Tibial artery (tissue), 4 donors: Measurements from ENCODE around the gene CCL4L2.
"Not testable (repeated sequence)": the region's sequence is repeated elsewhere in the genome, so short reads cannot be mapped to it uniquely, and the experiment has no call there.

Experiments
- DNase-seq, 2 donors: peaks; one replicate each; pipeline ENCODE4 v3.0.0-alpha.2; 2019
- H3K27ac ChIP-seq, 2 donors: fragments of 200-600 bp; sonication (generic) in 1 of 2; 1 replicate in 1 of 2; 2 replicates in 1 of 2; pipeline ENCODE4 v1.5.1; 2018 to 2019; ENCODE audit warnings: mild to moderate bottlenecking in 1 of 2
- H3K27me3 ChIP-seq, 2 donors: fragments of 200-600 bp; sonication (generic) in 1 of 2; one replicate each; pipeline versions ENCODE4 v1.5.1 to v1.6.0; 2016 to 2019
- H3K36me3 ChIP-seq, 3 donors: fragments of 200-600 bp; sonication (generic) in 2 of 3; one replicate each; pipeline ENCODE4 v1.5.1; 2016 to 2019; ENCODE audit warnings: mild to moderate bottlenecking in 2 of 3
- H3K4me1 ChIP-seq, 4 donors: fragments of 200-600 bp; sonication (generic) in 2 of 4; 1 replicate in 3 of 4; 2 replicates in 1 of 4; pipeline ENCODE4 v1.5.1; 2016 to 2019
- H3K4me3 ChIP-seq, 2 donors: fragments of 200-600 bp; sonication (generic) in 1 of 2; 1 replicate in 1 of 2; 2 replicates in 1 of 2; pipeline ENCODE4 v1.5.1; 2018 to 2019; ENCODE audit warnings: mild to moderate bottlenecking in 2 of 2
- H3K9me3 ChIP-seq, 3 donors: fragments of 200-600 bp; sonication (generic) in 1 of 3; one replicate each; pipeline ENCODE4 v1.5.1; 2016 to 2019
- intact Hi-C: fragments of 100-400 bp; cut with DNase I; formaldehyde crosslinking; loops from one replicate; pipeline ENCODE4 v1.15.0; 2023; ENCODE audit warnings: low total_unique reads
- TF ChIP-seq, protein P1 (sequence below), 2 experiments: fragments of 200-600 bp in 1 of 2; fragments of 450-650 bp in 1 of 2; IDR thresholded peaks; one replicate each; pipeline ENCODE4 v1.5.1; 2017 to 2019; ENCODE audit warnings: antibody characterized with exemption in 2 of 2, mild to moderate bottlenecking in 1 of 2, moderate library complexity in 1 of 2

CCL4L2 gene

DNA sequence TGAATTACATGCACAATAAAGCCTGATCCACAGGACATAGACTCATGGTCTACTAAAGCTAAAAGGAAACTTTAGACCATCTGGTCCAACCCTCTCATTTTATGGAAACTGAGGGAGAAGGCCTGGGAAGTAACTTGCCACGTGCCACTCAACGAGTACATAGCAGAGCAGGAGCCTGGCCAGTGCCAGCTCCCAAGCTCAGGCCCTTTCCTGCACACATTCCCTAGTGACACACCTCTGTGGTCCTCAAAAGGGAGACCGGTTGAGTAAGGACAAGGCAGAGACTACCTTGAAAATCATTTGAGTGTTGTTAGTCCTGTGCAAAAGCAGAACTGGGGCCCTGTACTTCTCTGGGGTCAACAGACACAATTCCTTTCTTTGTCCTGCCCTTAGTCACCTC, 2.8 kb downstream of the CCL4L2 start:
- H3K9me3 ChIP-seq, result peaks cover 0 to 5% (median 4%) of the 10 kb centered on the region in 3 donors
- H3K4me1 ChIP-seq, result no peaks in the 10 kb centered on the region
- DNase-seq, result no peak
- no peak overlapping the region for H3K4me3 ChIP-seq
- intact Hi-C loops, result no loop called here
- no peak overlapping the region for H3K27ac ChIP-seq
- no peaks in the 10 kb centered on the region for H3K36me3 ChIP-seq
- peaks cover 0 to 6% of the 10 kb centered on the region in 2 donors for H3K27me3 ChIP-seq
- TF ChIP-seq, protein P1, sequence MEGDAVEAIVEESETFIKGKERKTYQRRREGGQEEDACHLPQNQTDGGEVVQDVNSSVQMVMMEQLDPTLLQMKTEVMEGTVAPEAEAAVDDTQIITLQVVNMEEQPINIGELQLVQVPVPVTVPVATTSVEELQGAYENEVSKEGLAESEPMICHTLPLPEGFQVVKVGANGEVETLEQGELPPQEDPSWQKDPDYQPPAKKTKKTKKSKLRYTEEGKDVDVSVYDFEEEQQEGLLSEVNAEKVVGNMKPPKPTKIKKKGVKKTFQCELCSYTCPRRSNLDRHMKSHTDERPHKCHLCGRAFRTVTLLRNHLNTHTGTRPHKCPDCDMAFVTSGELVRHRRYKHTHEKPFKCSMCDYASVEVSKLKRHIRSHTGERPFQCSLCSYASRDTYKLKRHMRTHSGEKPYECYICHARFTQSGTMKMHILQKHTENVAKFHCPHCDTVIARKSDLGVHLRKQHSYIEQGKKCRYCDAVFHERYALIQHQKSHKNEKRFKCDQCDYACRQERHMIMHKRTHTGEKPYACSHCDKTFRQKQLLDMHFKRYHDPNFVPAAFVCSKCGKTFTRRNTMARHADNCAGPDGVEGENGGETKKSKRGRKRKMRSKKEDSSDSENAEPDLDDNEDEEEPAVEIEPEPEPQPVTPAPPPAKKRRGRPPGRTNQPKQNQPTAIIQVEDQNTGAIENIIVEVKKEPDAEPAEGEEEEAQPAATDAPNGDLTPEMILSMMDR (IDR thresholded peaks at IDR 0.05), result no peak

DNA sequence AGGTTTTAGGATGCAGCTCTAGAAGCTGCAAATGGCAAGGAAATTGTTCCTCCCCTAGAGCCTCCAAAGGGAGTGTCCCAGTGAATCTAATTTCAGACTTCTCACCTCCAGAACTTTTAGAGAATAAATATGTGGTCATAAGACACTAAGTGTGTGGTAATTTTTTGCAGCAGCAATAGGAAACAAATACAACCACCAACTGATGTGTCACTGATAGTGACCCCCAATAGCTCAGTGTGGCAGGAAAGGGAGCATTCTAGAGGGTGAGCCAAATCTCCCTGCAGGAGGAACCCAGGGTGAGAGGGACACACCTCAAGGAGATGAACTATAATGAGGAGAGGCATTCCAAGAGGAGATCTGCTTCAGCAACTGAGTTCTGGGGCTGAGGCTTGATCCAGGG, 4.1 kb downstream of the CCL4L2 start:
- Histone ChIP-seq H3K27me3 (peaks cover 0 to 6% of the 10 kb centered on the region in 2 donors), H3K27ac (no peak overlapping the region), H3K4me3 (no peak overlapping the region), H3K9me3 (peaks cover 0 to 6% (median 4%) of the 10 kb centered on the region in 3 donors), H3K36me3 (no peaks in the 10 kb centered on the region), H3K4me1 (no peaks in the 10 kb centered on the region)
- DNase-seq, result no peak
- TF ChIP-seq, protein P1 (IDR thresholded peaks at IDR 0.05), result no peak
- intact Hi-C loops, result no loop called here

DNA sequence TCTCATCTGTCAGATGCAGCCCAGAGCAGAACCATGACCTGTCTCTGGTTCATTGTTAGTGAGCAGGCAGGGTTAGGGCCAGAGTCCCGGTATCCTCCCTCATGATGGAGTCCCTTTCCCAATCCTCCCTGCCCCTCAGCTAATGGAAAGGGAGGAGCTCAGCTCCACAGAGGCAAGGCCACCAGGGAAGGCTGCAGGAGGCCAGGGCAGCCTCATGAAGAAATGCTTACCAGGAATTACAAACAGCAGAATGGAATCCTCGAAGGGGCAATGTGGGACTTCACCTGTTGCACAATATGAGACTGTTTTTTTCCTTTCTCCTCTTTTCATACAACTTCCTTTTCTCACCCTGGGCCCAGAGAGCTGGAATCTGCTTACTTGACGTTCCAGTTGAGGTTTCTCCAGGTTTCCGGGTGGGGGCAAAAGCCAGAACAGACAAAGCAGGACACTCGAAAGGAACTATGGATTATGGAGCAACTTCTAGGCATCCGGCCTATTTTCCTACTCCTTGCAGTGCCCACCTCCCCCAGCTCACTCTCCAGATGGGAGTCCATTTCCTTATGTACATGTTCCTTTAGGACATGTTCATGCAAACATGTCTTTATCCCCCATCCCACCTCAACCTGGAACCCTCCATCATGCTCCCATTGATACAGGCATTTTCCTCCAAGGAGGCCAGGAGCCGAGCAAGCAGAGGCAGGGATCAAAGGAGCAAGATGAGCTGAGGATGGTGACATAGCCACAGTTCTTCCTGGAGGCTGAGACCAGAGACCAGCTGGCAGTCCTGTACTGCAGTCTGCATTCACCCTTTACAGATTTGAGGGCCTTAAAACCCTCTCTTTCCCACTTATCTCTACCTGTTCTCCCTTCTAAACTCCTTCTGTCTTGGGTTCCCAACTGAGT, 4.8 kb downstream of the CCL4L2 start:
- intact Hi-C loops, DNase-seq, H3K4me1 ChIP-seq, H3K9me3 ChIP-seq, H3K4me3 ChIP-seq, H3K27me3 ChIP-seq, H3K27ac ChIP-seq, H3K36me3 ChIP-seq: not testable (repeated sequence)

- H3K27ac ChIP-seq, DNase-seq, H3K4me3 ChIP-seq, H3K27me3 ChIP-seq, intact Hi-C loops, H3K4me1 ChIP-seq, H3K36me3 ChIP-seq, H3K9me3 ChIP-seq: not testable (repeated sequence)
Measured at GRCh38 chr17:36219556-36219955, 8.7 kb downstream of the CCL4L2 start.

- H3K27ac ChIP-seq, H3K27me3 ChIP-seq, H3K9me3 ChIP-seq, H3K4me1 ChIP-seq, DNase-seq, H3K36me3 ChIP-seq, H3K4me3 ChIP-seq, intact Hi-C loops: not testable (repeated sequence)
Measured at GRCh38 chr17:36220737-36221580, 10.1 kb downstream of the CCL4L2 start.

- H3K27ac ChIP-seq, intact Hi-C loops, H3K4me1 ChIP-seq, DNase-seq, H3K4me3 ChIP-seq, H3K27me3 ChIP-seq, H3K36me3 ChIP-seq, H3K9me3 ChIP-seq: not testable (repeated sequence)
Measured at GRCh38 chr17:36221581-36222100, 10.8 kb downstream of the CCL4L2 start.

GRCh38 chr17:36222967-36223366, 12.1 kb downstream of the CCL4L2 start:
- H3K4me3 ChIP-seq, H3K27me3 ChIP-seq, H3K27ac ChIP-seq, DNase-seq, H3K36me3 ChIP-seq, H3K9me3 ChIP-seq, H3K4me1 ChIP-seq, intact Hi-C loops: not testable (repeated sequence)

DNA sequence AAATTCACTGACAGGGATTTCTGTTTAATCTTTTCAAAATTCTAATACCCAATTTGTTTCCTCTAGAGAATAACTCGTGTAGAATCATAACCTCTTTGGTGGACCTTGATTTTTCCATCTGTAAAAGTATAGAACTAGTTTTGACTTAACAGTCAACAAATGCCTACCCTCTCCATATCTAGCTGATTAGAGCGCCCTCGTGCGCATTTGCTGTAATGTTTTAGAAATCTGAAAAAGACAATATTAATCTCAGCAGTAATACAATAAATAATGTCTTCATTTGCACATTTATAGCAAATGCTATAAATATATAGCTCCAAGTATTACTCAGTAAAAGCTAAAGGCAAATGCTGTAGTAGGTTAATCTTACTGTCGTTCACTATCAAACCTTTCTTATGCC, 18.8 kb downstream of the CCL4L2 start:
- H3K36me3 ChIP-seq, H3K27me3 ChIP-seq, H3K4me1 ChIP-seq, H3K9me3 ChIP-seq, H3K4me3 ChIP-seq, intact Hi-C loops, H3K27ac ChIP-seq, DNase-seq: not testable (repeated sequence)

DNA sequence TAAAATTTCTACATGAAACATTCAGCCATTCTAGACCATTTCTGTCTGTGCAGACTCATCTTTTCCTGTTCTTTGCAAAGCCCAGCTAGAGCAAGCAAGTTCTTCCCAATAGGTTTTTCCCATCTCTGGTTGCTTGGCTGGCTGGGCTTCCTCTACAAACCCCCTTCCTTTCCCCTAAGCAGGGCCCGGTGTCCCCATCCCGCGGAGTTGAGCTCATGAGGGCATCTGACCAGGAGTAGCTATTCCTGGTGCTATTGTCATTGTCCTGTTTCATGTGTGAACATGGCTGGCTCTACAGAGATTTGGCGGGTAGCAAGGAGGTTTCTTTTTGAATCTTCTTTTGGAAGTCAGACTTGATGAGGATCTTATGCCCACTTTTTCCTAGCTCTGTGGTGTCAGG, 31.2 kb downstream of the CCL4L2 start:
- H3K4me1 ChIP-seq, H3K27me3 ChIP-seq, DNase-seq, H3K4me3 ChIP-seq, H3K36me3 ChIP-seq, intact Hi-C loops, H3K9me3 ChIP-seq, H3K27ac ChIP-seq: not testable (repeated sequence)
